Measurements from ENCODE around the gene MXI1. TPM values are rescaled to one million over a fixed set of nuclear protein-coding genes. Genes with fewer than 3 reads are reported as not detected.

MXI1 gene
- 12.0 and 20.0 TPM in 2 replicates for total RNA-seq

GRCh38 chr10:110207011-110207804, at the start of gene MXI1:
MXI1 (plus strand) TSS chr10:110207605; CDS start chr10:110207809, 204 bp downstream.
- H3K36me3 ChIP-seq (ENCODE audit: control insufficient read depth, insufficient read depth, low read length), result no peaks in the 10 kb centered on the region
- H3K27me3 ChIP-seq (ENCODE audit: control insufficient read depth, insufficient read depth, low read length), result no peaks in the 10 kb centered on the region
- peak within 1 kb of the TSS; percentile 69 for H3K4me3 ChIP-seq (ENCODE audit: low read depth, low read length)
- TF ChIP-seq, protein P1, sequence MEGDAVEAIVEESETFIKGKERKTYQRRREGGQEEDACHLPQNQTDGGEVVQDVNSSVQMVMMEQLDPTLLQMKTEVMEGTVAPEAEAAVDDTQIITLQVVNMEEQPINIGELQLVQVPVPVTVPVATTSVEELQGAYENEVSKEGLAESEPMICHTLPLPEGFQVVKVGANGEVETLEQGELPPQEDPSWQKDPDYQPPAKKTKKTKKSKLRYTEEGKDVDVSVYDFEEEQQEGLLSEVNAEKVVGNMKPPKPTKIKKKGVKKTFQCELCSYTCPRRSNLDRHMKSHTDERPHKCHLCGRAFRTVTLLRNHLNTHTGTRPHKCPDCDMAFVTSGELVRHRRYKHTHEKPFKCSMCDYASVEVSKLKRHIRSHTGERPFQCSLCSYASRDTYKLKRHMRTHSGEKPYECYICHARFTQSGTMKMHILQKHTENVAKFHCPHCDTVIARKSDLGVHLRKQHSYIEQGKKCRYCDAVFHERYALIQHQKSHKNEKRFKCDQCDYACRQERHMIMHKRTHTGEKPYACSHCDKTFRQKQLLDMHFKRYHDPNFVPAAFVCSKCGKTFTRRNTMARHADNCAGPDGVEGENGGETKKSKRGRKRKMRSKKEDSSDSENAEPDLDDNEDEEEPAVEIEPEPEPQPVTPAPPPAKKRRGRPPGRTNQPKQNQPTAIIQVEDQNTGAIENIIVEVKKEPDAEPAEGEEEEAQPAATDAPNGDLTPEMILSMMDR (IDR thresholded peaks at IDR 0.05; ENCODE audit: insufficient read depth, low read length, poor library complexity, severe bottlenecking), result no peak
- no peak for DNase-seq (ENCODE audit: low read depth)

DNA sequence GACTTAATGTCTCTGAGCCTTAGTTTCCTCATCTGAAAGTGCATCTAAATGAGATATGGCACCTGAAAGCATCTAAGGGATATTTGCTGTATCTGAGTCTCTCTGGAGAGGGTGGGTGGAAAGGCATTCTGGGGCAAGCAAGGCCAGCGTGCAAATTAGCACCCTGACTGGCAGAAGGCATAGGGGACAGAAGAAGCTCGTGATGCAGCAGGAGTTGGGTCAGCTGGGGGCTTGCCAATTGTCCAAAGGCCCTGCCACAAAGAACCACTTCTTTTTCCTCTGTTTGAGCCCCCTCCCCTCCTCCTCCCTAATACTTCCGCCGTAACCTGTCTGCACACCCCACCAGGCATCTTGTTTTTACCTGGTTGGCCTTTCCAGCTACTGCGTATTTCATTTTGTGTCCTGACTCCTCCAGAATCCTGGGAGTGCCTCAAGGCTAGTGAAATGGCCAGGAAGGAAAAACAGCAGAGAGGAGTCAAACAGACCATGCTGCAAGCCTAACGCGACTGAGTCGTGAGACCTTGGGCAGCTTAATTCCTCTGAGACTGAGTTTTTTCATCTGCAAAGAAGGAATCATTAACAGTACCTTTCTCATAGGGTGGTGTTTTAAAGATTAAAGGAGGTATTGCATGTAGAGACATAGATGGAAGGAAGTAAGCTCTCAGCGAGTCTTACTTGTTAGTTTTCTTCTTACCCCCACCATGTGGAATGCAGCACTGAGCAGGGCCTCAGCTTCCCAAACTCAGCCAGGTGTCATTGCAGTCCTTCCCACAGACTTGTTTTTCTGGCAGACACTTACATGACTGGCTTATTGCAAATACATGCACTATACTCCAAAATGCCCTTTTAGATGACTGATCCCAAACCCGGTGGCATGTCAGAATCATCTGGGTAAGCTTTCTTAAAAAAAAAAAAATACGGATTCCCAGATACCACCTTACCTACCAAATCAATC, 49.1 kb upstream of the MXI1 start:
- H3K27me3 ChIP-seq (ENCODE audit: control insufficient read depth, insufficient read depth, low read length), result no peaks in the 10 kb centered on the region
- TF ChIP-seq, protein P1 (IDR thresholded peaks at IDR 0.05; ENCODE audit: insufficient read depth, low read length, poor library complexity, severe bottlenecking), result no peak
- no peak for DNase-seq (ENCODE audit: low read depth)
- no peak overlapping the region for H3K4me3 ChIP-seq (ENCODE audit: low read depth, low read length)
- H3K36me3 ChIP-seq (ENCODE audit: control insufficient read depth, insufficient read depth, low read length), result no peaks in the 10 kb centered on the region

- DNase-seq (ENCODE audit: low read depth), result no peak
- Histone ChIP-seq H3K36me3 (ENCODE audit: control insufficient read depth, insufficient read depth, low read length) (no peaks in the 10 kb centered on the region), H3K4me3 (ENCODE audit: low read depth, low read length) (no peak overlapping the region), H3K27me3 (ENCODE audit: control insufficient read depth, insufficient read depth, low read length) (no peaks in the 10 kb centered on the region)
- TF ChIP-seq, protein P1 (IDR thresholded peaks at IDR 0.05; ENCODE audit: insufficient read depth, low read length, poor library complexity, severe bottlenecking), result no peak
Observed at GRCh38 chr10:110160081-110160480, 47.3 kb upstream of the MXI1 start.

GRCh38 chr10:110160522-110160921, 46.9 kb upstream of the MXI1 start:
- TF ChIP-seq, protein P1 (IDR thresholded peaks at IDR 0.05; ENCODE audit: insufficient read depth, low read length, poor library complexity, severe bottlenecking), result no peak
- H3K36me3 ChIP-seq (ENCODE audit: control insufficient read depth, insufficient read depth, low read length), result no peaks in the 10 kb centered on the region
- H3K4me3 ChIP-seq (ENCODE audit: low read depth, low read length), result no peak overlapping the region
- no peak for DNase-seq (ENCODE audit: low read depth)
- H3K27me3 ChIP-seq (ENCODE audit: control insufficient read depth, insufficient read depth, low read length), result no peaks in the 10 kb centered on the region

- TF ChIP-seq, protein P1 (IDR thresholded peaks at IDR 0.05; ENCODE audit: insufficient read depth, low read length, poor library complexity, severe bottlenecking), result no peak
- Histone ChIP-seq H3K36me3 (ENCODE audit: control insufficient read depth, insufficient read depth, low read length) (no peaks in the 10 kb centered on the region), H3K4me3 (ENCODE audit: low read depth, low read length) (no peak overlapping the region), H3K27me3 (ENCODE audit: control insufficient read depth, insufficient read depth, low read length) (peaks cover under 1% of the 10 kb centered on the region)
- DNase-seq (ENCODE audit: low read depth), result no peak
Observed at GRCh38 chr10:110162741-110163145, 44.7 kb upstream of the MXI1 start.

Measured in kidney epithelial cell (primary cell).